Suprapubic skin (tissue), 4 donors: ENCODE results near the gene SYNDIG1. TPM values are rescaled to one million over a fixed set of nuclear protein-coding genes. Genes with fewer than 3 reads are reported as not detected.

Source experiments
- DNase-seq, 2 donors: peaks; one replicate each; pipeline ENCODE4 v3.0.0-alpha.2; 2019; ENCODE audit warnings: low spot score in 2 of 2
- H3K27ac ChIP-seq: fragments of 200-600 bp; sonication (generic); one replicate; pipeline ENCODE4 v1.5.1; 2019
- H3K27me3 ChIP-seq: fragments of 200-600 bp; sonication (generic); one replicate; pipeline ENCODE4 v1.5.1; 2019
- H3K36me3 ChIP-seq: fragments of 200-600 bp; sonication (generic); one replicate; pipeline ENCODE4 v1.5.1; 2019
- H3K4me1 ChIP-seq: fragments of 200-600 bp; sonication (generic); one replicate; pipeline ENCODE4 v1.5.1; 2019
- H3K4me3 ChIP-seq: fragments of 200-600 bp; sonication (generic); one replicate; pipeline ENCODE4 v1.5.1; 2019; ENCODE audit warnings: mild to moderate bottlenecking
- H3K9me3 ChIP-seq: fragments of 200-600 bp; sonication (generic); one replicate; pipeline ENCODE4 v1.5.1; 2019
- CTCF ChIP-seq, 2 donors: fragments of 200-600 bp in 1 of 2; fragments of 450-650 bp in 1 of 2; sonication (generic) in 1 of 2; IDR thresholded peaks; one replicate each; pipeline ENCODE4 v1.5.1; 2016 to 2019; ENCODE audit warnings: antibody characterized with exemption in 2 of 2, mild to moderate bottlenecking in 1 of 2, moderate library complexity in 1 of 2
- EP300 ChIP-seq: sonication (generic); formaldehyde crosslinking; IDR thresholded peaks from one replicate; pipeline ENCODE4 v1.6.1; 2017; ENCODE audit warnings: antibody characterized with exemption
- POLR2A ChIP-seq, 2 donors: fragments of 450-650 bp; IDR thresholded peaks; one replicate each; pipeline ENCODE4 v1.6.1; 2017; ENCODE audit warnings: antibody characterized with exemption in 2 of 2, mild to moderate bottlenecking in 2 of 2, moderate library complexity in 2 of 2
- POLR2AphosphoS5 ChIP-seq, 3 donors: sonication (generic); formaldehyde crosslinking; IDR thresholded peaks; one replicate each; pipeline ENCODE4 v1.6.1; 2017; ENCODE audit warnings: antibody characterized with exemption in 3 of 3
- WGBS: methylation state at CpG from one replicate; pipeline ENCODE4 v1.1.5; 2018; 5-methylcytosine and 5-hydroxymethylcytosine counted together
- total RNA-seq, 4 donors: library from RNA; depleted of rRNA; stranded (reverse); fragments of >200 nt; gene quantifications; one replicate each; pipeline ENCODE4 v1.1.0, GENCODE V29; 2016

SYNDIG1 gene
- total RNA-seq, 4 donors from 2014 or later = not detected

- Histone ChIP-seq H3K4me3 (no peak overlapping the region), H3K4me1 (no peaks in the 10 kb centered on the region), H3K27me3 (no peaks in the 10 kb centered on the region), H3K36me3 (no peaks in the 10 kb centered on the region), H3K9me3 (no peaks in the 10 kb centered on the region), H3K27ac (no peak overlapping the region)
- TF ChIP-seq POLR2A (IDR thresholded peaks at IDR 0.05) (no peak), POLR2AphosphoS5 (IDR thresholded peaks at IDR 0.05) (no peak), CTCF (IDR thresholded peaks at IDR 0.05) (no peak), EP300 (no peak)
- WGBS = 82% methylated on average over 6 of the region's 6 CpGs
- DNase-seq = peak in 1 of 2 donors; percentile 15
Observed at GRCh38 chr20:24640686-24641085, 171.3 kb downstream of the SYNDIG1 start.

DNA sequence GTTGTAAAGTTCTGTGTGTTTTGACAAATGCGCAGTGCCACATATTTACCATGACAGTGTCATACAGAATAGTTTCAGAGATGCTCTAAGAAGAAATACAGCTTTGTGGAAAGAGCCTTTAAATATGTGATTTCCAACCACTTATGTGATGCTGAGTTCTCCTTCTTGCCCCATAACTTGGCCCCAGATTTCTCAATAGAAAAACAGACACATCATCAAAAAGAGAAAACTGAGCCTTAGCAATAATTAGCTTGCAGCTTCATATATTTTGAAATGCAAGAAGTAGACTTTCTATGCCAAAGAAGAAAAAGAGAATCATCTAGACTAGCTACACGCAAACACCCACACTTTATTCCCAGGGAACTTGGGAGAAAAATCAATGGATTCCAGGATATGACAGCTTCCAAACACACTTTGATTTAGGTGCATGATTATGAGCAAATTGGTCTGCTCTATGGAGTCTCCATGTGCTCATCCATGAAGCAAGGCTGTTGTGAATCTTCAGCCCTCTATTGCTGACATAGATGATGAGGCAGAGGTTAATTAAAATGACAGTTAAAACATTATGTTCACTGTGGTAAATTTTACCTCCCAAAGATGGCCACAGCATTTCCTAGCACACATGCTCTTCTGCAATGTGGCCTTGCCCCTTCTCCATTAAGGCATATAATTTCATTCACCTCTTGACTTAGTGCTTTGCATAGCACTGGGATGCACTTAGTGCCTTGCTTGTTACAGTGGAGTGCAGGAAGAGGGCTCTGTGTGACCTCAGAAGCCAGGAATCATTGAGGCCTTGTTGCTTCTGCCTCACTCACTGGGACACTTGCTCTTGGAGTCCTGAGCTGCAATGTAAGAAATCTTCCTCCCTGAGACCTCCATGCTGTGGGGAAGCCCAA lies 174.6 kb downstream of the SYNDIG1 start:
- Histone ChIP-seq H3K36me3 (no peaks in the 10 kb centered on the region), H3K27me3 (no peaks in the 10 kb centered on the region), H3K9me3 (no peaks in the 10 kb centered on the region), H3K27ac (no peak overlapping the region), H3K4me3 (no peak overlapping the region), H3K4me1 (no peaks in the 10 kb centered on the region)
- TF ChIP-seq POLR2AphosphoS5 (IDR thresholded peaks at IDR 0.05) = no peak
- no peak for TF ChIP-seq POLR2A (IDR thresholded peaks at IDR 0.05)
- DNase-seq = peak in 1 of 2 donors; percentile 12
- 91% methylated on average over 2 of the region's 2 CpGs for WGBS

GRCh38 chr20:24646321-24646720 lies 176.9 kb downstream of the SYNDIG1 start:
- TF ChIP-seq POLR2A (IDR thresholded peaks at IDR 0.05) = no peak
- no peak for TF ChIP-seq EP300
- TF ChIP-seq POLR2AphosphoS5 (IDR thresholded peaks at IDR 0.05) = no peak
- TF ChIP-seq CTCF (IDR thresholded peaks at IDR 0.05) = no peak
- H3K4me3 ChIP-seq = no peak overlapping the region
- DNase-seq = peak in 1 of 2 donors; percentile 5
- no peaks in the 10 kb centered on the region for H3K9me3 ChIP-seq
- no peaks in the 10 kb centered on the region for H3K27me3 ChIP-seq
- 75% methylated on average over 10 of the region's 10 CpGs for WGBS
- no peak overlapping the region for H3K27ac ChIP-seq
- no peaks in the 10 kb centered on the region for H3K4me1 ChIP-seq
- H3K36me3 ChIP-seq = no peaks in the 10 kb centered on the region

DNA sequence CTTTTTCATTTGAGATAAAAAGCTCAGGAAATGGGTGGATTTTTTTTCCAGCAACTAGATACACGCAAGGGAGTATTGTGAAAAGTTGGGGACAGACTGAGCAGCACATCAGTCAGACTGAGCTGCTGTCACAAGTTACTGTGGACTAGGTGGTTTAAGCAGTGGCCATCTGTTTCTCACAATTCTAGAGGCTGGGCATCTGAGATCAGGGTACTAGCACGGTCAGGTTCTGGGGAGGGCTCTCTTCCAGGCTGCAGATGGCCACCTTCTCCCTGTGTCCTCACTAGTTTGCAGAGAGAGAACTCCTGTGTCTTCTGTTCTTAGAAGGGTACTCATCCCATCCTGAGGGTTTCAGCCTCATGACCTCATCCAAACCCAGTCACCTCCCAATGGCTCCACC lies 178.3 kb downstream of the SYNDIG1 start:
- H3K4me3 ChIP-seq = no peak overlapping the region
- no peak for TF ChIP-seq CTCF (IDR thresholded peaks at IDR 0.05)
- TF ChIP-seq POLR2A (IDR thresholded peaks at IDR 0.05) = no peak
- no peak for TF ChIP-seq EP300
- TF ChIP-seq POLR2AphosphoS5 (IDR thresholded peaks at IDR 0.05) = no peak
- H3K36me3 ChIP-seq = no peaks in the 10 kb centered on the region
- 25% methylated on average over 1 of the region's 2 CpGs for WGBS
- H3K27ac ChIP-seq = no peak overlapping the region
- H3K9me3 ChIP-seq = no peaks in the 10 kb centered on the region
- H3K4me1 ChIP-seq = no peaks in the 10 kb centered on the region
- H3K27me3 ChIP-seq = no peaks in the 10 kb centered on the region
- peak in 1 of 2 donors; percentile 28 for DNase-seq

DNA sequence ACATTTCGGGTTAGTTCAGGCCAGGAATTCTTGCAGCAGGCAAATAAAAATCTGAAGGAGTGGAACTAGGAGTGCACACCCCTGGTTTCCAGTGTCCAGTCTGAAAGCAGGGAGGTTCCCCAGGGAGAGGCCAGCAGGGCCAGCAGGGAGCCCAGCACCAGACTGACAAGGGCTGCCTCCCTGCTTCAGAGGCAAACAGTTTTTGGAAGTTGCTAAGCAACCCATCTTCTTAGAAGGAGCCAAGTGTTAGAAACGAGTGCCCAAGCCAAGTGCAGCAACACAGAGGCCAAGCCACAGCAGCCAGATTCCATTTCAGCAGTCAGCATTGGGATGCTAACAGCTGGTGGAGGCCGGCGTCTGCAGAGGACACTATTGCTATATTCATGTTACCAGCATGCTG lies 179.1 kb downstream of the SYNDIG1 start:
- H3K27ac ChIP-seq = no peak overlapping the region
- H3K27me3 ChIP-seq = no peaks in the 10 kb centered on the region
- H3K36me3 ChIP-seq = no peaks in the 10 kb centered on the region
- DNase-seq = peak in 1 of 2 donors; percentile 34
- H3K9me3 ChIP-seq = no peaks in the 10 kb centered on the region
- WGBS = 67% methylated on average over 4 of the region's 4 CpGs
- no peak for TF ChIP-seq POLR2AphosphoS5 (IDR thresholded peaks at IDR 0.05)
- no peak for TF ChIP-seq POLR2A (IDR thresholded peaks at IDR 0.05)
- no peak for TF ChIP-seq CTCF (IDR thresholded peaks at IDR 0.05)
- TF ChIP-seq EP300 = no peak
- no peak overlapping the region for H3K4me3 ChIP-seq
- no peaks in the 10 kb centered on the region for H3K4me1 ChIP-seq
